ENCODE measurements around the gene LAMC3. TPM values are rescaled to one million over a fixed set of nuclear protein-coding genes. Genes with fewer than 3 reads are reported as not detected.

The LAMC3 gene
- total RNA-seq, 2 experiments from 2014 or later, result 0.19 to 2.2 TPM

DNA sequence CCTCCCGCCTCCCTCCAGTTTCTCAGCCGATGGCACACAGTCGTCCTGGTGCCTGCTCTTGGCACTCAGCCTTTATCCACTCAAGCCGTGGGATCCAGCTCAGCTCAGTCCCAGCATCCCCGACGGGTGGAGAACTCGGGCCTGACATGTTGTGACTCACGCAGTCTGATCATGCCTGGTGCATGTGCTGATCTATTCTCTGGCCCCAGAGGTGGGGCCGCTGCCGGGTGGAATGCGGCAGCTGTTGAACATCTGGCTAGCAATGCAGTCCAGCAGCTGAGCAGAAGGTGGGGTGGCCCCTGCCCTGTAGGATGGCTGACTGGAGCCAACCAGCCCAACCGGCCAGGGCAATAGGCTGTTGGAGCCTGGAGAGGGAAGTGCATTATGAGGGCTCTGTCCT is 85.6 kb downstream of the LAMC3 start:
- no peak for DNase-seq (ENCODE audit: low spot score)
- Histone ChIP-seq H3K27ac (ENCODE audit: low read depth, low read length, poor library complexity, severe bottlenecking) (no peak overlapping the region), H3K4me2 (ENCODE audit: low read length) (no peak overlapping the region), H3K79me2 (ENCODE audit: insufficient read depth, low read depth, low read length) (no peaks in the 10 kb centered on the region), H4K20me1 (ENCODE audit: insufficient read depth, low read length) (no peaks in the 10 kb centered on the region), H2AFZ (ENCODE audit: low read length) (no peak overlapping the region), H3K9me3 (ENCODE audit: low read length) (no peaks in the 10 kb centered on the region), H3K36me3 (ENCODE audit: insufficient read depth, low read length) (no peaks in the 10 kb centered on the region), H3K4me1 (ENCODE audit: insufficient read depth, low read length, poor library complexity, severe bottlenecking) (no peaks in the 10 kb centered on the region), H3K9me2 (ENCODE audit: insufficient read depth, low read length) (no peaks in the 10 kb centered on the region), H3K4me3 (ENCODE audit: low read depth, low read length, poor library complexity, severe bottlenecking) (no peak overlapping the region)
- CTCF ChIA-PET (ENCODE audit: unreplicated experiment), result no interaction called here
- no TSS peak for BruUV-seq (replicated peaks)
- no peak for TF ChIP-seq EZH2phosphoT487 (IDR thresholded peaks at IDR 0.05; ENCODE audit: borderline replicate concordance, low read depth, low read length)
- TF ChIP-seq, protein P1, sequence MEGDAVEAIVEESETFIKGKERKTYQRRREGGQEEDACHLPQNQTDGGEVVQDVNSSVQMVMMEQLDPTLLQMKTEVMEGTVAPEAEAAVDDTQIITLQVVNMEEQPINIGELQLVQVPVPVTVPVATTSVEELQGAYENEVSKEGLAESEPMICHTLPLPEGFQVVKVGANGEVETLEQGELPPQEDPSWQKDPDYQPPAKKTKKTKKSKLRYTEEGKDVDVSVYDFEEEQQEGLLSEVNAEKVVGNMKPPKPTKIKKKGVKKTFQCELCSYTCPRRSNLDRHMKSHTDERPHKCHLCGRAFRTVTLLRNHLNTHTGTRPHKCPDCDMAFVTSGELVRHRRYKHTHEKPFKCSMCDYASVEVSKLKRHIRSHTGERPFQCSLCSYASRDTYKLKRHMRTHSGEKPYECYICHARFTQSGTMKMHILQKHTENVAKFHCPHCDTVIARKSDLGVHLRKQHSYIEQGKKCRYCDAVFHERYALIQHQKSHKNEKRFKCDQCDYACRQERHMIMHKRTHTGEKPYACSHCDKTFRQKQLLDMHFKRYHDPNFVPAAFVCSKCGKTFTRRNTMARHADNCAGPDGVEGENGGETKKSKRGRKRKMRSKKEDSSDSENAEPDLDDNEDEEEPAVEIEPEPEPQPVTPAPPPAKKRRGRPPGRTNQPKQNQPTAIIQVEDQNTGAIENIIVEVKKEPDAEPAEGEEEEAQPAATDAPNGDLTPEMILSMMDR (conservative IDR thresholded peaks at IDR 0.05; ENCODE audit: low read length), result no peak
- intact Hi-C loops (cut with micrococcal nuclease; ENCODE audit: unreplicated experiment), result no loop called here
- POLR2A ChIA-PET, result interaction anchor here (0.5 to 0.7 kb wide), 2 partner anchors 18 to 206 kb away, joined by 3 read pairs; no protein-coding TSS in a partner anchor

DNA sequence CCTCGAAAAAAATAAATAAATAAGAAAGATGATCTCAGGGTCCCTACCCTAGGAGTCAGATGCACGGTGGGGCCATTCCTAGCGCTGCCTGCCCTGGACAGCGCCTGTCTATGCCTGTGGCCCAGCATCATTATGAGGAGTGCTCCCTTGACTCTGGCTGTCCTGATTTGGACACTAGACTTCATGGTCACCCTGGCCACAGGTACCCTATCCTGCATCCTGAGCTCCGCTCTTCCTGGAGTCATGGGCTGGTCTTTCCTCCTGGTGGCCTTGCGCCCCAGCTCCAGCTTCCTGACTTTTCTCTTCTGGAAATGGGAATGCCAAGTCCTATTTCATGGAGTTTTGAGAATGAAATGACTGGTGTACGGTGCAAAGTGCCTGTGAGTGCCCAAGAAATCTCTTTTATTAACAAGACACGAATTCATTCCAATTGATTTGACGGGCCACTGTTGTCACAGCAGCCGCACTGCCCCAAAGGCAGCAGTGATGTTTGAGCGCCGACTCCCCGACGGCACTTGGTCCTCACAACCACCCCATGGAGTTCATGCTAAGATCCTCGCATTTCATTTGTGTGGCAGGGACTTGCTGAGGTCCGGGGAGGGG is 86.8 kb downstream of the LAMC3 start:
- H2AFZ ChIP-seq (ENCODE audit: low read length), result no peak overlapping the region

More for the DNA sequence above, 86.8 kb downstream of the LAMC3 start:
- H3K4me1 ChIP-seq (ENCODE audit: insufficient read depth, low read length, poor library complexity, severe bottlenecking), result no peaks in the 10 kb centered on the region
- no peaks in the 10 kb centered on the region for H3K9me3 ChIP-seq (ENCODE audit: low read length)
- POLR2A ChIA-PET, result no interaction called here
- CTCF ChIA-PET (ENCODE audit: unreplicated experiment), result no interaction called here
- DNase-seq (ENCODE audit: low spot score), result no peak
- no peak for TF ChIP-seq EZH2phosphoT487 (IDR thresholded peaks at IDR 0.05; ENCODE audit: borderline replicate concordance, low read depth, low read length)
- TF ChIP-seq, protein P1 (conservative IDR thresholded peaks at IDR 0.05; ENCODE audit: low read length), result no peak
- no peaks in the 10 kb centered on the region for H3K36me3 ChIP-seq (ENCODE audit: insufficient read depth, low read length)
- H4K20me1 ChIP-seq (ENCODE audit: insufficient read depth, low read length), result no peaks in the 10 kb centered on the region
- no peak overlapping the region for H3K4me3 ChIP-seq (ENCODE audit: low read depth, low read length, poor library complexity, severe bottlenecking)
- no peak overlapping the region for H3K4me2 ChIP-seq (ENCODE audit: low read length)
- H3K79me2 ChIP-seq (ENCODE audit: insufficient read depth, low read depth, low read length), result no peaks in the 10 kb centered on the region
- no peak overlapping the region for H3K27ac ChIP-seq (ENCODE audit: low read depth, low read length, poor library complexity, severe bottlenecking)
- no TSS peak for BruUV-seq (replicated peaks)
- intact Hi-C loops (cut with micrococcal nuclease; ENCODE audit: unreplicated experiment), result no loop called here
- H3K9me2 ChIP-seq (ENCODE audit: insufficient read depth, low read length), result no peaks in the 10 kb centered on the region
